Spinal cord (tissue), 10 donors: ENCODE measurements around the gene RASL10B. TPM values are rescaled to one million over a fixed set of nuclear protein-coding genes. Genes with fewer than 3 reads are reported as not detected.
A peak's percentile ranks its signal among the peaks of the same experiment; 100 is the strongest.

Source experiments
- DNase-seq, 6 donors: peaks; one replicate each; pipeline versions ENCODE4 v3.0.0 to v3.0.0-alpha.2; 2013 to 2015; ENCODE audit warnings: low spot score in 6 of 6, low read depth in 4 of 6
- H3K27ac ChIP-seq: one replicate; pipeline ENCODE4 v1.5.1; 2013; ENCODE audit warnings: low read depth, low read length, control low read depth
- H3K27me3 ChIP-seq: one replicate; pipeline ENCODE4 v1.6.1; 2013; ENCODE audit warnings: low read length; ENCODE audit not compliant: control insufficient read depth, insufficient read depth
- H3K36me3 ChIP-seq: one replicate; pipeline ENCODE4 v1.6.1; 2013; ENCODE audit warnings: low read length; ENCODE audit not compliant: control insufficient read depth, insufficient read depth
- H3K4me1 ChIP-seq: one replicate; pipeline ENCODE4 v1.6.1; 2013; ENCODE audit warnings: low read length; ENCODE audit not compliant: control insufficient read depth, insufficient read depth
- H3K4me3 ChIP-seq: one replicate; pipeline ENCODE4 v1.5.1; 2013; ENCODE audit warnings: low read depth, low read length, control low read depth
- H3K9me3 ChIP-seq: one replicate; pipeline ENCODE4 v1.6.1; 2013; ENCODE audit warnings: low read length; ENCODE audit not compliant: control insufficient read depth, insufficient read depth
- WGBS: methylation state at CpG from one replicate; pipeline ENCODE4 v1.1.5; 2013; ENCODE audit warnings: missing lambda C conversion rate; ENCODE audit not compliant: insufficient coverage; 5-methylcytosine and 5-hydroxymethylcytosine counted together
- polyA plus RNA-seq, 2 donors: library from polyadenylated mRNA; unstranded; fragments of 120-200 nt; gene quantifications; one replicate each; pipeline ENCODE4 v1.2.1, GENCODE V29; 2013; ENCODE audit not compliant: insufficient read length in 2 of 2
- total RNA-seq, 2 donors: library from RNA; depleted of rRNA in 1 of 2; stranded (reverse); fragments of 120-200 nt in 1 of 2; fragments of >200 nt in 1 of 2; gene quantifications; one replicate each; pipeline versions ENCODE4 v1.2.3 to v1.2.4, GENCODE V29; 2013 to 2014
- donor health status: healthy.

RASL10B gene
- total and polyA plus RNA-seq, 4 donors = 8.2 to 49.2 (median 28.2) TPM

DNA sequence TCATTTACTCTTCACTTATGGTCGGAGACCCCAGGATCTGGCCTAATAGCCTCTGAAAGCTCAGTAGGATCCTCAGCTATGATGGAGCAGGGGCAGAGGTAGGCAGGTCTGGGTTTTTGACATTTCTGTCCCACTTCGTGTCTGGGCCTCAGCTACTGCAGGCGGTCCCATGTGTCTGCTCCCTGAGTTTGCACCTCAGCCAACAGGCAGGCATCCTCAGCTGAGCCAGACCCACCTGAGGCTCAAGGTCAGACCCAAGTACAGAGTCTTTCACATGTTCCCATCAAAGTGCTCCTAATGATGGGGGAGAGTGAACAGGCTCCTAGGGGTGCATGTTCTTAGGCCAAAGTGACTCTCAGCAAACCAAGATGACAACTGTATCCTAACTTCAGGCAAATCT, 2.9 kb upstream of the RASL10B start:
- H3K4me1 ChIP-seq = peaks cover 29% of the 10 kb centered on the region
- no peak overlapping the region for H3K27ac ChIP-seq
- DNase-seq = no peak
- H3K9me3 ChIP-seq = no peaks in the 10 kb centered on the region
- no peaks in the 10 kb centered on the region for H3K27me3 ChIP-seq
- WGBS = 100% methylated on average over 2 of the region's 3 CpGs
- no peak overlapping the region for H3K4me3 ChIP-seq
- H3K36me3 ChIP-seq = peaks cover 12% of the 10 kb centered on the region

DNA sequence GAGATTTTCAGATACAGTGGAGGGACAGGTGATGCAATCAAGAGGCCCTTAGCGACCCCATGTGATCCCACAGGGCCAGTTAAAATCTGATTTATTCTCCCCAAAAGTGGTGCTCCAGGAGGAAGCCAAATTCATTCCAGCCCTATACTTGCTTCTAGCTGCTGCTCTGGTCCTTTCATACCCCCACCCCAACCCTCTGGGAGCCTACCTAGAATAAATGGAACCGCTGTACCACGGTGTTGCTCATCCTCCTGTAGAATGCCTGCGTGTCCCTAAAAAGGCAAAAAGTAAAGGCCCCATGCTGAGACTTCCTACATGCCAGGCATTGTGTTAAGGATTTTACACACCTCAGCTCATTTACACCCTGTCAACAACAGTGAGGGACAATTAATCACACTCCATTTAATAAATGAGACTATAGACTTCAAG, 2.0 kb upstream of the RASL10B start:
- Histone ChIP-seq H3K4me1 (peaks cover 29% of the 10 kb centered on the region), H3K27ac (no peak overlapping the region), H3K4me3 (no peak overlapping the region), H3K36me3 (peaks cover 13% of the 10 kb centered on the region), H3K9me3 (no peaks in the 10 kb centered on the region), H3K27me3 (no peaks in the 10 kb centered on the region)
- 69% methylated on average over 2 of the region's 4 CpGs for WGBS
- no peak for DNase-seq

DNA sequence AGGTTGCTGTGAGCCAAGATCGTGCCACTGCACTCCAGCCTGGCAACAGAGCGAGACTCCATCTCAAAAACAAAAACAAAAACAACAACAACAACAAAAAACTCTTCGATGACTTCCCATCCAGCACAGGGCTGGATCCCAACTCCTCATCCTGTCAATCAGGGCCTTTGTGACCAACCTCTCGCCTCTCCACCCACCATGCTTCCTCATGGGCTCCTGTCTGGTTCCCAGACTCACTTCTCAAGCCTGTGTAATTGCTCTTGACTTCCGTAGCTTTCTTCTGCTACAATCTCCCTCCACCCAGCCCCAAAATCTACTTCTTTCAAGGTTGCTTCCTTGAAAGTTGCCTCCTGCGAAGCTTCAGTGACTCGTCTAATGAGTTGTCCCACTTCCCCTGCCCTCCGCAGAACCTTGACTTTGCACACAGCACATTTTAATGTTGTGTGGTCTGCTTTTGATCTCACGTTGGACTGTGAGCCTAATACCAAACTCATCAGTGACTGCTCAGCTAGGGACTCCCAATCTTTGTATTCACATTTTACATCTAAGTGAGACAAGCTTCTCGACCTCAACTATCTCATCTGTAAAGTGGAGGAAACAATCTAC, 936 bp upstream of the RASL10B start:
- peaks cover 24% of the 10 kb centered on the region for H3K36me3 ChIP-seq

DNA sequence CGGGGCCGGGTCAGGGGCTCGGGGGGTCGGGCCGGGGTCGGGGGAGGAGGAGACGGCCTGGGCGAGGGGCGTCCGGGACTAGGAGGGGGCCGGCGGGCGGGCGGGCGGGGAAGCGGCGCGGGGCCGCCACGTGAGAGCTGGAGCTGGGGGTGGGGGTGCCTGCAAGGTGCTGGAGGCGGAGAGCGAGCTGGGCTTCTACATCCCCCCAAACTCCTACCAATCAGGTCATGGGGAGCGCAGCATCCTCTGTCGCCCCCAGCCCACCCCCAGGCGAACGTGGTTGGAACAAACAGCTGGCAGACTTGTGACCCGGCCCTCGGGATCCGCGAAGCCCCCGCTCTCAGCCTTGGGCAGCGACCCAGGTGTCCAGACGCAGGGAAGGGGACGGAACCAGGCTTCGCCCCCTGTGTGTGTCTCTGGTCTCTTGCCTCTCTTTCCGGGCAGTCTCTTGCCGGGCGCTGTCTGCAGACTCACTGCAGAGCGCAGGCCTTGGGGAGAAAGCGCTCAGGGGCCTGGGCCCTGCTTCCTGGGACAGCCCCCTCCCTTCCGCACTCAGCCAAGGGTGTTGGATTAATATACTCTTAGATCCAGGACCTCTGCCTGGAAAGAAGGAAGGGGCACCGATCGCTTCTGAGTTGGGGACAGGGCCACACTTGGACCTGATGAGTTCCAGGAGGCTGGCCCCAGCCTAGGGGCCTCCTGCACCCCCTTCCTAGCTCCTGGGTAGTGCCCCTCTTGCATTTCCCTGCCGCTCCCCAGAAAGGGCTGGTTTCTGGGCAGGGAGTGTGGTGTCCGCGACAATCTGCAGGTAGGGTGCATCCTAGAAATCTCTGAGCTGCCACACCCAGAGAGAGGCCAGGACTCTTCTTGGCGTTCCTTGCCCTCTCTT, 722 bp downstream of the RASL10B start:
- H3K27ac ChIP-seq = peak overlapping the region; percentile 57
- peaks cover 16% of the 10 kb centered on the region for H3K4me1 ChIP-seq
- peaks cover 25% of the 10 kb centered on the region for H3K36me3 ChIP-seq
- DNase-seq = peak in 1 of 6 donors; percentile 66
- no peaks in the 10 kb centered on the region for H3K9me3 ChIP-seq
- WGBS = 6% methylated on average over 22 of the region's 47 CpGs
- H3K27me3 ChIP-seq = no peaks in the 10 kb centered on the region
- H3K4me3 ChIP-seq = peak overlapping the region; percentile 52

More for the DNA sequence above, 936 bp upstream of the RASL10B start:
- H3K27me3 ChIP-seq = no peaks in the 10 kb centered on the region
- H3K9me3 ChIP-seq = no peaks in the 10 kb centered on the region
- H3K4me1 ChIP-seq = peaks cover 29% of the 10 kb centered on the region
- DNase-seq = no peak
- no peak overlapping the region for H3K27ac ChIP-seq
- 76% methylated on average over 5 of the region's 10 CpGs for WGBS
- H3K4me3 ChIP-seq = no peak overlapping the region

DNA sequence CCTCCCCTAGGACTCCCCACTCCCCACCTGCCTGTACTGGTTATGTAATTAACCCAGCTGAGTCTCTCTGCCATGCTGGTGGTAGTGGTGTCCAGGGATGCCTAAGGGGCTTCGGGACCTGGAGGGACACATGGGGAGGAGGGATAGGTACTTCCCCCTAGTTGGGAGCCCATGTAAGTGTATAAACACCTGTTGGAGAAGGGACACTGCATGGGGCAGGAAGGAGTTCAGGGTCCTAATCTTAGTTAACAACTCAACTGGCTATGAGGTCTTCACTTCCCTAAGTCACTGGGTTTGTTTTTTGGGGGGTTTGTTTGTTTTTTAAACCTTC, 1.3 kb downstream of the RASL10B start:
- Histone ChIP-seq H3K9me3 (no peaks in the 10 kb centered on the region), H3K4me3 (peak overlapping the region; percentile 52), H3K27ac (no peak overlapping the region), H3K27me3 (no peaks in the 10 kb centered on the region), H3K4me1 (peaks cover 15% of the 10 kb centered on the region), H3K36me3 (peaks cover 25% of the 10 kb centered on the region)
- DNase-seq = no peak
- WGBS = 50% methylated on average over 1 of the region's 1 CpG

DNA sequence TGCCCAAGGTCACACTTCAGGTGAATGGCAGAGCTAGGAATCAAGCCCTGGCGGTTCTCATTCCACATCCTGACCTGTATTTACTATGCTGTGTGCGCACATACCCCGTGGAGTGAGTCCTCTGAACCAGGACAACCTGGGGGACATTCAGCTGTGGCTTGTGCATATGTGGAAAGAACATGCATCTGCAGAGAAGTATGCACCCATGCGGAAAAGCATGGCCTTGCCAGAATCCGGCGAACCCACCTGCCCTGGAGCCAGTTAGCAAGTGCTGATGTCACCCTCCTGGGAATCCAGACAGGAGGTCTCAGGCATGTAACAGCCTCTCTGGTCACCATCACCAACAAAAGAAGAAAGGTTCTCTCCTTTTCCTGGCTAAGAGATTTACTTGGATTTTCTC, 1.9 kb downstream of the RASL10B start:
- H3K4me1 ChIP-seq = peaks cover 15% of the 10 kb centered on the region
- H3K4me3 ChIP-seq = no peak overlapping the region
- H3K27ac ChIP-seq = no peak overlapping the region
- DNase-seq = no peak
- no peaks in the 10 kb centered on the region for H3K9me3 ChIP-seq
- WGBS = 96% methylated on average over 4 of the region's 6 CpGs
- H3K27me3 ChIP-seq = no peaks in the 10 kb centered on the region
- H3K36me3 ChIP-seq = peaks cover 25% of the 10 kb centered on the region

DNA sequence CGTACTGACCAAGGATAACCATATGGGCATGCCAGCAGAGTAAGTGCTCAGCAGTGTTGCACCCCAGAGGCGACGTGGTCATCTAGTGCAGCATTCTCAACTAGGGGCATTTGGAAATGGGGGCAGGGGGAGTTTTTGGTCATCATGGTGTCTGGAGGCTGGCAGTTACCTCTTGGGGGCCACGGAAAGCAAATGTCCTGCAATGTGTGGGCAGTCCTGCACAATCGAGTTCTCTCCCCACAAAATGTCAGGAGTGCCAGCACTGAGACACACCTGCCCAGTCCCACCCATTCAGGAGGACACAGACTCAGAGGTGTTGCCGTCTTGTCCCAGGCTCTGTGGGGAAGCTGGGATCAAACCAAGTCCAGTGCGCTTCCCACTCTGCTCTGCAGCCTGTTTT, 3.0 kb downstream of the RASL10B start:
- Histone ChIP-seq H3K9me3 (no peaks in the 10 kb centered on the region), H3K27ac (no peak overlapping the region), H3K36me3 (peaks cover 25% of the 10 kb centered on the region), H3K27me3 (no peaks in the 10 kb centered on the region), H3K4me1 (peaks cover 15% of the 10 kb centered on the region), H3K4me3 (no peak overlapping the region)
- DNase-seq = no peak
- WGBS = 92% methylated on average over 6 of the region's 7 CpGs

DNA sequence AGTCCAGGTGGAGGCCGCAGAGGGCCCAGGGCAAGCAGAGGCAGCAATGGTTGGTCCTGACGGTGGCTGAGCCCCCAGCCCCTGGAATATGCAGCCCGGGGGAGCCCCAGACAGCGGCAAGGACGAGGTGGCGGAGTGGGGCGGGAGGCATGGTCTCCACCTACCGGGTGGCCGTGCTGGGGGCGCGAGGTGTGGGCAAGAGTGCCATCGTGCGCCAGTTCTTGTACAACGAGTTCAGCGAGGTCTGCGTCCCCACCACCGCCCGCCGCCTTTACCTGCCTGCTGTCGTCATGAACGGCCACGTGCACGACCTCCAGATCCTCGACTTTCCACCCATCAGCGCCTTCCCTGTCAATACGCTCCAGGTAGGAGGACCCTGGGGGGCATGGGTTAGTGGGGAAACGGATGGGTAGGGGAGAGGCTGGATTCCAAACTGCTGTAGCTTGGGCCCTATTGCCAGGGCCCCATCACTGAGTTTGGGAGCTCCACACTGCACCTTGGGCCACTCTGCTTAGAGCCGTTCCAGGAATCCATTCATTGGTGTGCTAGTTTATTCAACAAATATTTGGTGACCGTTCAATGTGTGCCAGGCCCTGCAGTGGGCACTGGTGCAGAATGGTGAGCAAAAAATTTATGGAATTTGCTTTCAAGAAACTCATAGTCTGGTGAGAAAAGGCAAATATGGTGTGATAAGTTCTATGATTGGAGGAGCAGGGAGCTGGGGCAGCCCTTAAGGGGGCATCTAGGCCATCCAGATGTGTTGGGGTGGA, 3.8 kb downstream of the RASL10B start:
- no peak for DNase-seq
- 82% methylated on average over 23 of the region's 29 CpGs for WGBS
- peaks cover 15% of the 10 kb centered on the region for H3K4me1 ChIP-seq
- no peaks in the 10 kb centered on the region for H3K27me3 ChIP-seq
- no peak overlapping the region for H3K4me3 ChIP-seq
- H3K27ac ChIP-seq = no peak overlapping the region
- peaks cover 25% of the 10 kb centered on the region for H3K36me3 ChIP-seq
- no peaks in the 10 kb centered on the region for H3K9me3 ChIP-seq

DNA sequence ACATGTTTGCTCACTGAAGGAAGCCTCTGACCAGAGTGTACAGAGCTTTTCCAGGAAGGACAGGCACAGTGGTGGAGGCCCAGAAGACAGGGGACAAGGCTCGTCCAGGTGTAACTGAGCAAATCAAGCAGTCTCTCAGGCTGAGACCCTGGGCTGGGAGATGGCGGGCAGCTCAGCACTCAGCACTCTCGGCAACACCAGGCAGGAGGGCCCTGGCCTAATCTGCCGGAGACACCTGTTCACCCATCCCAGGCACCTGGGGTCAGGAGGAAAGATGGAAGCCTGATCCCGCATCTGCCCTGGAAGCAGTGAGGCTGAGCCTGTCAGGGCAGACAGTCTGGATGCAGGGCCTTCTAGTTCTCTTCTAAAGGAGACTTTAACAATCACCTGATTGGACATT, 4.8 kb downstream of the RASL10B start:
- DNase-seq = no peak
- peaks cover 29% of the 10 kb centered on the region for H3K36me3 ChIP-seq
- H3K4me1 ChIP-seq = peaks cover 18% of the 10 kb centered on the region
- H3K27ac ChIP-seq = no peak overlapping the region
- H3K4me3 ChIP-seq = no peak overlapping the region
- whole genome bisulfite sequencing = 95% methylated on average over 5 of the region's 5 CpGs
- H3K27me3 ChIP-seq = no peaks in the 10 kb centered on the region
- no peaks in the 10 kb centered on the region for H3K9me3 ChIP-seq
